ENCODE results near the gene FBXO47.

FBXO47 gene

GRCh38 chr17:38918916-38919315 is 48.3 kb downstream of the FBXO47 start:
- no peak overlapping the region for H3K4me3 ChIP-seq (ENCODE audit: low read depth, low read length)
- H3K36me3 ChIP-seq (ENCODE audit: control insufficient read depth in 2 of 2, insufficient read depth in 1 of 2, low read length in 2 of 2), result peaks cover 0 to 48% of the 10 kb centered on the region in 2 experiments; a peak in 2 of 3 replicates
- no peaks in the 10 kb centered on the region for H3K9me3 ChIP-seq (ENCODE audit: control insufficient read depth, insufficient read depth, low read depth, low read length)
- no peaks in the 10 kb centered on the region; the same call in 1 of the 2 replicates for H3K4me1 ChIP-seq (ENCODE audit: control insufficient read depth, insufficient read depth, low read length)
- TF ChIP-seq ZNF140 (tag by site-specific recombination; IDR thresholded peaks at IDR 0.05) (no peak), ZNF623 (tag by site-specific recombination; IDR thresholded peaks at IDR 0.05) (no peak), ZNF16 (tag by site-specific recombination; IDR thresholded peaks at IDR 0.05; ENCODE audit: low read depth) (no peak), OVOL3 (tag by site-specific recombination; IDR thresholded peaks at IDR 0.05) (no peak), ZNF544 (tag by site-specific recombination; IDR thresholded peaks at IDR 0.05) (no peak), ZNF830 (tag by site-specific recombination; IDR thresholded peaks at IDR 0.05; ENCODE audit: low read depth) (no peak), ZNF112 (tag by site-specific recombination; IDR thresholded peaks at IDR 0.05) (no peak), ZNF514 (tag by site-specific recombination; IDR thresholded peaks at IDR 0.05) (no peak), TCF7L2 (IDR thresholded peaks at IDR 0.05; ENCODE audit: borderline replicate concordance, low read depth, low read length) (no peak), ZXDB (tag by site-specific recombination; IDR thresholded peaks at IDR 0.05) (no peak)
- TF ChIP-seq, protein P1, sequence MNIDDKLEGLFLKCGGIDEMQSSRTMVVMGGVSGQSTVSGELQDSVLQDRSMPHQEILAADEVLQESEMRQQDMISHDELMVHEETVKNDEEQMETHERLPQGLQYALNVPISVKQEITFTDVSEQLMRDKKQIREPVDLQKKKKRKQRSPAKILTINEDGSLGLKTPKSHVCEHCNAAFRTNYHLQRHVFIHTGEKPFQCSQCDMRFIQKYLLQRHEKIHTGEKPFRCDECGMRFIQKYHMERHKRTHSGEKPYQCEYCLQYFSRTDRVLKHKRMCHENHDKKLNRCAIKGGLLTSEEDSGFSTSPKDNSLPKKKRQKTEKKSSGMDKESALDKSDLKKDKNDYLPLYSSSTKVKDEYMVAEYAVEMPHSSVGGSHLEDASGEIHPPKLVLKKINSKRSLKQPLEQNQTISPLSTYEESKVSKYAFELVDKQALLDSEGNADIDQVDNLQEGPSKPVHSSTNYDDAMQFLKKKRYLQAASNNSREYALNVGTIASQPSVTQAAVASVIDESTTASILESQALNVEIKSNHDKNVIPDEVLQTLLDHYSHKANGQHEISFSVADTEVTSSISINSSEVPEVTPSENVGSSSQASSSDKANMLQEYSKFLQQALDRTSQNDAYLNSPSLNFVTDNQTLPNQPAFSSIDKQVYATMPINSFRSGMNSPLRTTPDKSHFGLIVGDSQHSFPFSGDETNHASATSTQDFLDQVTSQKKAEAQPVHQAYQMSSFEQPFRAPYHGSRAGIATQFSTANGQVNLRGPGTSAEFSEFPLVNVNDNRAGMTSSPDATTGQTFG (tag by site-specific recombination; IDR thresholded peaks at IDR 0.05; ENCODE audit: borderline replicate concordance), result no peak
- TF ChIP-seq, protein P2, sequence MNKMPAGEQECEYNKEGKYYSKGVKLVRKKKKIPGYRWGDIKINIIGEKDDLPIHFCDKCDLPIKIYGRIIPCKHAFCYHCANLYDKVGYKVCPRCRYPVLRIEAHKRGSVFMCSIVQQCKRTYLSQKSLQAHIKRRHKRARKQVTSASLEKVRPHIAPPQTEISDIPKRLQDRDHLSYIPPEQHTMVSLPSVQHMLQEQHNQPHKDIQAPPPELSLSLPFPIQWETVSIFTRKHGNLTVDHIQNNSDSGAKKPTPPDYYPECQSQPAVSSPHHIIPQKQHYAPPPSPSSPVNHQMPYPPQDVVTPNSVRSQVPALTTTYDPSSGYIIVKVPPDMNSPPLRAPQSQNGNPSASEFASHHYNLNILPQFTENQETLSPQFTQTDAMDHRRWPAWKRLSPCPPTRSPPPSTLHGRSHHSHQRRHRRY (tag by site-specific recombination; IDR thresholded peaks at IDR 0.05), result no peak
- POLR2A ChIA-PET, result no interaction called here
- H3K27ac ChIP-seq (ENCODE audit: extremely low read depth, low read depth, low read length), result no peak overlapping the region
- CTCF ChIA-PET, result interaction anchor here (0.9 to 1.5 kb wide), 2 partner anchors 45 to 46 kb away, joined by 3 to 4 read pairs; no protein-coding TSS in a partner anchor

GRCh38 chr17:38918129-38918913 is 48.9 kb downstream of the FBXO47 start:
- ChIA-PET CTCF (interaction anchor here (0.7 to 1.5 kb wide), 3 partner anchors 44 to 46 kb away, joined by 3 to 4 read pairs (median 4); no protein-coding TSS in a partner anchor), POLR2A (interaction anchor here (0.7 kb wide), 1 partner anchor 14 kb away, joined by 4 read pairs; no protein-coding TSS in a partner anchor)
- Histone ChIP-seq H3K27ac (ENCODE audit: extremely low read depth, low read depth, low read length) (no peak overlapping the region), H3K9me3 (ENCODE audit: control insufficient read depth, insufficient read depth, low read depth, low read length) (no peaks in the 10 kb centered on the region), H3K4me1 (ENCODE audit: control insufficient read depth, insufficient read depth, low read length) (no peaks in the 10 kb centered on the region; the same call in 1 of the 2 replicates), H3K36me3 (ENCODE audit: control insufficient read depth in 2 of 2, insufficient read depth in 1 of 2, low read length in 2 of 2) (peaks cover 0 to 50% of the 10 kb centered on the region in 2 experiments; a peak in 2 of 3 replicates), H3K4me3 (ENCODE audit: low read depth, low read length) (no peak overlapping the region)
- TF ChIP-seq ZNF2 (tag by site-specific recombination; IDR thresholded peaks at IDR 0.05) (0 out of 2 replicates have a peak, but pooled peaks have one; percentile 26), KLF7 (tag by site-specific recombination; IDR thresholded peaks at IDR 0.05; ENCODE audit: borderline replicate concordance) (no peak)

GRCh38 chr17:38917259-38917658 is 49.9 kb downstream of the FBXO47 start:
- no peak overlapping the region for H3K27ac ChIP-seq (ENCODE audit: extremely low read depth, low read depth, low read length)
- ChIA-PET POLR2A (no interaction called here), CTCF (interaction anchor here (0.6 to 2.6 kb wide), 9 partner anchors 7 to 67 kb away, joined by 3 to 12 read pairs (median 3); partner anchors contain the start of gene LASP1NB)
- H3K4me3 ChIP-seq (ENCODE audit: low read depth, low read length), result no peak overlapping the region
- H3K36me3 ChIP-seq (ENCODE audit: control insufficient read depth in 2 of 2, insufficient read depth in 1 of 2, low read length in 2 of 2), result peaks cover 0 to 53% of the 10 kb centered on the region in 2 experiments; a peak in 2 of 3 replicates
- H3K4me1 ChIP-seq (ENCODE audit: control insufficient read depth, insufficient read depth, low read length), result no peaks in the 10 kb centered on the region
- no peaks in the 10 kb centered on the region for H3K9me3 ChIP-seq (ENCODE audit: control insufficient read depth, insufficient read depth, low read depth, low read length)
- TF ChIP-seq BCL11B (tag by site-specific recombination; IDR thresholded peaks at IDR 0.05; ENCODE audit: low read depth) (no peak), ZNF600 (tag by site-specific recombination; IDR thresholded peaks at IDR 0.05) (no peak), ZNF654 (tag by site-specific recombination; IDR thresholded peaks at IDR 0.05; ENCODE audit: low read depth) (0 out of 2 replicates have a peak, but pooled peaks have one; percentile 8), PRDM2 (tag by site-specific recombination; IDR thresholded peaks at IDR 0.05; ENCODE audit: borderline replicate concordance) (no peak)
- TF ChIP-seq, protein P3, sequence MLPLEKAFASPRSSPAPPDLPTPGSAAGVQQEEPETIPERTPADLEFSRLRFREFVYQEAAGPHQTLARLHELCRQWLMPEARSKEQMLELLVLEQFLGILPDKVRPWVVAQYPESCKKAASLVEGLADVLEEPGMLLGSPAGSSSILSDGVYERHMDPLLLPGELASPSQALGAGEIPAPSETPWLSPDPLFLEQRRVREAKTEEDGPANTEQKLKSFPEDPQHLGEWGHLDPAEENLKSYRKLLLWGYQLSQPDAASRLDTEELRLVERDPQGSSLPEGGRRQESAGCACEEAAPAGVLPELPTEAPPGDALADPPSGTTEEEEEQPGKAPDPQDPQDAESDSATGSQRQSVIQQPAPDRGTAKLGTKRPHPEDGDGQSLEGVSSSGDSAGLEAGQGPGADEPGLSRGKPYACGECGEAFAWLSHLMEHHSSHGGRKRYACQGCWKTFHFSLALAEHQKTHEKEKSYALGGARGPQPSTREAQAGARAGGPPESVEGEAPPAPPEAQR (tag by site-specific recombination; IDR thresholded peaks at IDR 0.05), result no peak

Measured in HEK293 (cell line).